HG02885 (cell line): ENCODE data around the gene VPS72.

ENCODE experiments used
- ATAC-seq: cut with Tn5 transposase; IDR thresholded peaks from one replicate; pipeline ENCODE4 v1.9.1; 2021; ENCODE audit warnings: mild to moderate bottlenecking; ENCODE audit not compliant: unreplicated experiment, poor library complexity

The VPS72 gene

GRCh38 chr1:151146072-151146411, 44.0 kb downstream of the VPS72 start:
- no peak for ATAC-seq

- ATAC-seq: no peak
Observed at GRCh38 chr1:151145304-151146071, 44.5 kb downstream of the VPS72 start.

GRCh38 chr1:151144474-151145303, 45.3 kb downstream of the VPS72 start:
- ATAC-seq: no peak

GRCh38 chr1:151143986-151144385, 46.0 kb downstream of the VPS72 start:
- ATAC-seq: no peak

- no peak for ATAC-seq
Observed at GRCh38 chr1:151143057-151143435, 47.0 kb downstream of the VPS72 start.

- ATAC-seq: no peak
Observed at GRCh38 chr1:151142411-151143056, 47.5 kb downstream of the VPS72 start.

- ATAC-seq: no peak
Observed at GRCh38 chr1:151137789-151138188, 52.2 kb downstream of the VPS72 start.

GRCh38 chr1:151135433-151136385, 54.3 kb downstream of the VPS72 start:
- ATAC-seq: no peak

GRCh38 chr1:151134991-151135390, 55.0 kb downstream of the VPS72 start:
- no peak for ATAC-seq

GRCh38 chr1:151134396-151134795, 55.6 kb downstream of the VPS72 start:
- ATAC-seq: no peak

GRCh38 chr1:151133018-151133806, 56.8 kb downstream of the VPS72 start:
- no peak for ATAC-seq

- no peak for ATAC-seq
Observed at GRCh38 chr1:151132335-151133017, 57.5 kb downstream of the VPS72 start.

- ATAC-seq: no peak
Observed at GRCh38 chr1:151131701-151132334, 58.2 kb downstream of the VPS72 start.

- no peak for ATAC-seq
Observed at GRCh38 chr1:151130987-151131586, 58.9 kb downstream of the VPS72 start.

- ATAC-seq: no peak
Observed at GRCh38 chr1:151128800-151129199, 61.2 kb downstream of the VPS72 start.
